GM21447 (cell line): Measurements from ENCODE around the gene MOB3C.

ENCODE experiments used
- ATAC-seq: cut with Tn5 transposase; IDR thresholded peaks from one replicate; pipeline ENCODE4 v1.9.1; 2021; ENCODE audit not compliant: unreplicated experiment

MOB3C gene

GRCh38 chr1:46580140-46580903, 36.3 kb downstream of the MOB3C start:
- no peak for ATAC-seq

GRCh38 chr1:46577671-46578070, 38.9 kb downstream of the MOB3C start:
- no peak for ATAC-seq

- no peak for ATAC-seq
Measured at GRCh38 chr1:46576596-46576995, 40.0 kb downstream of the MOB3C start.

GRCh38 chr1:46575778-46576177, 40.8 kb downstream of the MOB3C start:
- no peak for ATAC-seq

- ATAC-seq, result no peak
Measured at GRCh38 chr1:46575300-46575699, 41.3 kb downstream of the MOB3C start.

GRCh38 chr1:46571691-46572225, 44.9 kb downstream of the MOB3C start:
- no peak for ATAC-seq

GRCh38 chr1:46569884-46570725, 46.5 kb downstream of the MOB3C start:
- no peak for ATAC-seq

- no peak for ATAC-seq
Measured at GRCh38 chr1:46569116-46569515, 47.5 kb downstream of the MOB3C start.

GRCh38 chr1:46568461-46568891, 48.1 kb downstream of the MOB3C start:
- no peak for ATAC-seq

GRCh38 chr1:46563341-46563740, 53.3 kb downstream of the MOB3C start:
- ATAC-seq, result no peak

- ATAC-seq, result no peak
Measured at GRCh38 chr1:46562498-46562897, 54.1 kb downstream of the MOB3C start.

- ATAC-seq, result no peak
Measured at GRCh38 chr1:46558966-46559365, 57.6 kb downstream of the MOB3C start.

GRCh38 chr1:46558141-46558963, 58.3 kb downstream of the MOB3C start:
- no peak for ATAC-seq
